CD4-positive, alpha-beta T cell (primary cell): ENCODE data around the gene CKAP2L. TPM values are rescaled to one million over a fixed set of nuclear protein-coding genes. Genes with fewer than 3 reads are reported as not detected.
A peak's percentile ranks its signal among the peaks of the same experiment; 100 is the strongest.

Source experiments
- ATAC-seq: fragments of 200-7000 bp; cut with Tn5 transposase; one replicate; pipeline ENCODE4 v1.10.0; 2022; ENCODE audit warnings: mild to moderate bottlenecking; ENCODE audit not compliant: poor library complexity
- CTCF ChIA-PET: fragments of 350-600 bp; sonication (Branson Sonifier 250); formaldehyde crosslinking; loops from one replicate; lab custom pipeline; 2021; ENCODE audit warnings: antibody characterized with exemption, inconsistent platforms; lab: Charles Lee
- POLR2A ChIA-PET: fragments of 350-600 bp; sonication (Branson Sonifier 250); formaldehyde crosslinking; loops from one replicate; lab custom pipeline; 2021; ENCODE audit warnings: antibody characterized with exemption, inconsistent platforms; lab: Charles Lee
- DNase-seq, 14 experiments: peaks; one replicate each; pipeline ENCODE4 v3.0.0-alpha.2; 2013 to 2020; ENCODE audit warnings: mixed read lengths in 2 of 14
- H3K27ac ChIP-seq, 2 donors: one replicate each; pipeline versions ENCODE4 v1.5.1 to v1.7.0; 2013; ENCODE audit warnings: low read length in 2 of 2, low read depth in 1 of 2, mild to moderate bottlenecking in 1 of 2
- H3K27me3 ChIP-seq, 2 experiments: 1 replicate in 1 of 2; 2 replicates in 1 of 2; pipeline versions ENCODE4 v1.6.1 to v1.7.0; 2013; ENCODE audit warnings: low read length in 2 of 2, control low read depth in 1 of 2, mild to moderate bottlenecking in 1 of 2, moderate library complexity in 1 of 2; ENCODE audit not compliant: insufficient read depth in 2 of 2, control insufficient read depth in 1 of 2
- H3K36me3 ChIP-seq: one replicate; pipeline ENCODE4 v1.6.1; 2013; ENCODE audit warnings: low read length, control low read depth; ENCODE audit not compliant: insufficient read depth
- H3K4me1 ChIP-seq: one replicate; pipeline ENCODE4 v1.6.1; 2013; ENCODE audit warnings: low read length, control low read depth; ENCODE audit not compliant: insufficient read depth
- H3K4me3 ChIP-seq: one replicate; pipeline ENCODE4 v1.5.1; 2013; ENCODE audit warnings: mild to moderate bottlenecking, low read length, moderate library complexity
- H3K9me3 ChIP-seq, 2 experiments: 1 replicate in 1 of 2; 2 replicates in 1 of 2; pipeline versions ENCODE4 v1.6.1 to v1.7.0; 2013; ENCODE audit warnings: low read length in 2 of 2, mild to moderate bottlenecking in 2 of 2, control low read depth in 1 of 2, moderate library complexity in 1 of 2; ENCODE audit not compliant: control insufficient read depth in 1 of 2, insufficient read depth in 1 of 2
- H3K27ac Mint-ChIP-seq: one replicate; pipeline ENCODE4 v1.8.0; 2020; ENCODE audit warnings: mixed read lengths
- H3K27me3 Mint-ChIP-seq: one replicate; pipeline ENCODE4 v1.8.0; 2021; ENCODE audit warnings: mixed read lengths
- H3K36me3 Mint-ChIP-seq: one replicate; pipeline ENCODE4 v1.8.0; 2021; ENCODE audit warnings: low read depth, mixed read lengths
- H3K4me1 Mint-ChIP-seq: one replicate; pipeline ENCODE4 v1.8.0; 2021; ENCODE audit warnings: low read depth, mixed read lengths
- H3K4me3 Mint-ChIP-seq: one replicate; pipeline ENCODE4 v1.8.0; 2020; ENCODE audit warnings: mild to moderate bottlenecking, mixed read lengths
- H3K9me3 Mint-ChIP-seq: one replicate; pipeline ENCODE4 v1.8.0; 2020; ENCODE audit warnings: mixed read lengths
- CTCF ChIP-seq: fragments of 200-600 bp; IDR thresholded peaks from one replicate; pipeline ENCODE4 v1.8.0; 2022; ENCODE audit warnings: antibody characterized with exemption, mild to moderate bottlenecking
- intact Hi-C, 2 experiments: fragments of 100-400 bp; cut with DNase I in 1 of 2; cut with micrococcal nuclease in 1 of 2; formaldehyde crosslinking; loops; one replicate each; pipeline versions ENCODE4 v1.15.1 to v1.9.0; 2023 to 2025; cut with DNase I, micrococcal nuclease
- total RNA-seq, 174 experiments: library from RNA in 2 of 174; stranded (reverse) in 2 of 174; gene quantifications; one replicate each; pipeline ENCODE4 v1.2.3 and lab custom pipeline; 2021 to 2026

The CKAP2L gene
- total RNA-seq, 2 experiments from 2014 or later: 0.08 to 0.50 TPM

GRCh38 chr2:112812318-112813267 lies 48.2 kb upstream of the CKAP2L start:
- Histone ChIP-seq H3K36me3 (no peaks in the 10 kb centered on the region), H3K4me3 (no peak overlapping the region), H3K27ac (no peak overlapping the region), H3K9me3 (peaks cover 0 to under 1% of the 10 kb centered on the region in 2 experiments), H3K27me3 (no peaks in the 10 kb centered on the region), H3K4me1 (peaks cover 14% of the 10 kb centered on the region)
- ATAC-seq: no peak
- no peak for DNase-seq
- no peak overlapping the region for H3K27ac Mint-ChIP-seq
- H3K4me3 Mint-ChIP-seq: no peak overlapping the region
- no peaks in the 10 kb centered on the region for H3K36me3 Mint-ChIP-seq
- H3K4me1 Mint-ChIP-seq: peaks cover 17% of the 10 kb centered on the region
- ChIA-PET CTCF (no interaction called here), POLR2A (no interaction called here)
- H3K27me3 Mint-ChIP-seq: no peaks in the 10 kb centered on the region
- no peak for TF ChIP-seq CTCF
- intact Hi-C loops: no loop called here
- H3K9me3 Mint-ChIP-seq: peaks cover 2% of the 10 kb centered on the region

- peak in 2 of 14 experiments; percentile 61 to 73 for DNase-seq
- Histone ChIP-seq H3K27ac (no peak overlapping the region), H3K4me3 (no peak overlapping the region), H3K36me3 (no peaks in the 10 kb centered on the region), H3K9me3 (peaks cover 0 to 6% of the 10 kb centered on the region in 2 experiments), H3K4me1 (peaks cover 14% of the 10 kb centered on the region), H3K27me3 (no peaks in the 10 kb centered on the region)
- ATAC-seq: no peak
- POLR2A ChIA-PET: no interaction called here
- intact Hi-C loops: no loop called here
- Mint-ChIP-seq H3K27me3 (no peaks in the 10 kb centered on the region), H3K27ac (no peak overlapping the region), H3K4me3 (no peak overlapping the region), H3K9me3 (peaks cover 4% of the 10 kb centered on the region), H3K36me3 (no peaks in the 10 kb centered on the region), H3K4me1 (peaks cover 17% of the 10 kb centered on the region)
- TF ChIP-seq CTCF: no peak
- CTCF ChIA-PET: no interaction called here
Observed at GRCh38 chr2:112811841-112812306, 47.5 kb upstream of the CKAP2L start.

- Histone ChIP-seq H3K4me1 (peaks cover 14% of the 10 kb centered on the region), H3K27ac (no peak overlapping the region), H3K4me3 (no peak overlapping the region), H3K36me3 (no peaks in the 10 kb centered on the region), H3K27me3 (no peaks in the 10 kb centered on the region), H3K9me3 (peaks cover 0 to 6% of the 10 kb centered on the region in 2 experiments)
- Mint-ChIP-seq H3K9me3 (peaks cover 4% of the 10 kb centered on the region), H3K27me3 (no peaks in the 10 kb centered on the region), H3K4me3 (no peak overlapping the region), H3K4me1 (peaks cover 17% of the 10 kb centered on the region), H3K27ac (no peak overlapping the region), H3K36me3 (no peaks in the 10 kb centered on the region)
- CTCF ChIA-PET: no interaction called here
- no peak for DNase-seq
- ATAC-seq: no peak
- intact Hi-C loops: no loop called here
- TF ChIP-seq CTCF: no peak
- POLR2A ChIA-PET: no interaction called here
Observed at GRCh38 chr2:112811276-112811831, 46.9 kb upstream of the CKAP2L start.
